Fibroblast of lung (primary cell): ENCODE results near the gene OR4K1.

Experiments
- CTCF ChIP-seq, 2 donors: IDR thresholded peaks in 1 of 2; conservative IDR thresholded peaks in 1 of 2; 1 replicate in 1 of 2; 2 replicates in 1 of 2; pipeline ENCODE4 v1.5.1; 2011 to 2012; ENCODE audit warnings: low read length in 2 of 2, control low read depth in 1 of 2, inconsistent platforms in 1 of 2, low read depth in 1 of 2, mild to moderate bottlenecking in 1 of 2
- EZH2 ChIP-seq: IDR thresholded peaks from 2 replicates; pipeline ENCODE4 v1.5.1; 2012; ENCODE audit warnings: low read length, control low read depth, mild to moderate bottlenecking; ENCODE audit errors: missing control alignments

- no peak for TF ChIP-seq CTCF (conservative IDR thresholded peaks at IDR 0.05 in 1 of 2, IDR thresholded peaks at IDR 0.05 in 1 of 2; ENCODE audit: low read depth in 1 of 2, low read length in 2 of 2)
- TF ChIP-seq EZH2 = no peak
Measured at GRCh38 chr14:19902409-19902808, 28.3 kb upstream of the OR4K1 start.
